Gastroesophageal sphincter (tissue), 4 donors: ENCODE results near the gene SEC11A. TPM values are rescaled to one million over a fixed set of nuclear protein-coding genes. Genes with fewer than 3 reads are reported as not detected.
"Not testable (repeated sequence)": the region's sequence is repeated elsewhere in the genome, so short reads cannot be mapped to it uniquely, and the experiment has no call there.

Experiments used
- ATAC-seq: fragments of 150-250 bp; one replicate; pipeline ENCODE4 v1.9.1; 2016; ENCODE audit warnings: mild to moderate bottlenecking, moderate library complexity
- H3K27ac ChIP-seq, 4 donors: fragments of 200-600 bp; sonication (generic) in 3 of 4; 1 replicate in 3 of 4; 2 replicates in 1 of 4; pipeline ENCODE4 v1.5.1; 2016 to 2019
- H3K27me3 ChIP-seq: fragments of 200-600 bp; sonication (generic); one replicate; pipeline ENCODE4 v1.5.1; 2019
- H3K36me3 ChIP-seq, 2 donors: fragments of 200-600 bp; sonication (generic); one replicate each; pipeline ENCODE4 v1.5.1; 2019; ENCODE audit warnings: control low read depth in 1 of 2
- H3K4me1 ChIP-seq, 3 donors: fragments of 200-600 bp; sonication (generic); 1 replicate in 2 of 3; 2 replicates in 1 of 3; pipeline ENCODE4 v1.5.1; 2016 to 2019; ENCODE audit warnings: control low read depth in 2 of 3
- H3K4me3 ChIP-seq, 2 donors: fragments of 200-600 bp; sonication (generic); one replicate each; pipeline ENCODE4 v1.5.1; 2019; ENCODE audit warnings: mild to moderate bottlenecking in 1 of 2, moderate library complexity in 1 of 2
- H3K9me3 ChIP-seq, 3 donors: fragments of 200-600 bp; sonication (generic); one replicate each; pipeline ENCODE4 v1.5.1; 2017 to 2019; ENCODE audit warnings: control low read depth in 2 of 3
- EP300 ChIP-seq: sonication (generic); formaldehyde crosslinking; IDR thresholded peaks from one replicate; pipeline ENCODE4 v1.6.1; 2017; ENCODE audit warnings: antibody characterized with exemption, mild to moderate bottlenecking
- POLR2A ChIP-seq, 2 donors: fragments of 450-650 bp; IDR thresholded peaks; one replicate each; pipeline ENCODE4 v1.6.1; 2017; ENCODE audit warnings: antibody characterized with exemption in 2 of 2, mild to moderate bottlenecking in 2 of 2, moderate library complexity in 1 of 2
- POLR2AphosphoS5 ChIP-seq: sonication (generic); formaldehyde crosslinking; IDR thresholded peaks from one replicate; pipeline ENCODE4 v1.6.1; 2017; ENCODE audit warnings: antibody characterized with exemption
- WGBS, 2 donors: methylation state at CpG; one replicate each; pipeline ENCODE4 v1.1.5; 2018; ENCODE audit warnings: low coverage in 1 of 2; 5-methylcytosine and 5-hydroxymethylcytosine counted together
- total RNA-seq, 4 donors: library from RNA; depleted of rRNA; stranded (reverse); fragments of >200 nt; gene quantifications; one replicate each; pipeline ENCODE4 v1.1.0, GENCODE V29; 2016
- TF ChIP-seq, protein P1 (sequence below), 4 experiments: fragments of 200-600 bp in 2 of 4; fragments of 450-650 bp in 2 of 4; sonication (generic) in 1 of 4; IDR thresholded peaks; one replicate each; pipeline ENCODE4 v1.5.1; 2017 to 2019; ENCODE audit warnings: antibody characterized with exemption in 4 of 4, mild to moderate bottlenecking in 2 of 4, moderate library complexity in 2 of 4

The SEC11A gene
- total RNA-seq, 4 donors from 2014 or later = 63.3 to 139 (median 99.4) TPM

DNA sequence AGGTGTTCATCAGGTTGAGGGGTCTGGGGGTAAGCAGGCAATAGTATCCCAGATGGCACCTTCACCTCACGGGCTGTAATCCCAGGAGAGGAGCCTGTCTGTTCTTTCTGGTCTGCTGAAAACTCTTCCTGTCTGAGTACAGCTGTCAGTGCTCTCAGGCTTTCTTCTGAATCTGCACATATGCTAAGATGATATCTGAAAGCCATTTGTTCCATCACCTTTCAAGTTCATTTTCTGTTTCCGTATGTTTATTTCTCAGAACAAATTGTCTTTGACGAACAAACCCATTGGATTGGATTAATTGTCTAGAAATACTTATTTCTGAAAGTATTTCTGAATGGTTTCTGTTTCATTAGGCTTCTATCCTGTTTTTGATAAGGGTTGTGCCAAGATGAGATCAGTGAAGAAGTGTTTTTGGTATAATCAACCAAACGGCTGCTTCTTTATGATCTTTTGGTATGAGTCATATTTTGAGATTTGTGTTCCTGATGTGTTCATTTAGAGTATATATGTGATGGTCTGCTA is 45.7 kb upstream of the SEC11A start:
- Histone ChIP-seq H3K9me3 (no peaks in the 10 kb centered on the region), H3K27ac (no peak overlapping the region), H3K27me3 (no peaks in the 10 kb centered on the region), H3K4me1 (peaks cover 0 to 82% (median 36%) of the 10 kb centered on the region in 3 donors), H3K36me3 (peaks cover 0 to 11% of the 10 kb centered on the region in 2 donors), H3K4me3 (no peak overlapping the region)
- TF ChIP-seq POLR2A (IDR thresholded peaks at IDR 0.05) (no peak), EP300 (no peak), POLR2AphosphoS5 (no peak)
- TF ChIP-seq, protein P1, sequence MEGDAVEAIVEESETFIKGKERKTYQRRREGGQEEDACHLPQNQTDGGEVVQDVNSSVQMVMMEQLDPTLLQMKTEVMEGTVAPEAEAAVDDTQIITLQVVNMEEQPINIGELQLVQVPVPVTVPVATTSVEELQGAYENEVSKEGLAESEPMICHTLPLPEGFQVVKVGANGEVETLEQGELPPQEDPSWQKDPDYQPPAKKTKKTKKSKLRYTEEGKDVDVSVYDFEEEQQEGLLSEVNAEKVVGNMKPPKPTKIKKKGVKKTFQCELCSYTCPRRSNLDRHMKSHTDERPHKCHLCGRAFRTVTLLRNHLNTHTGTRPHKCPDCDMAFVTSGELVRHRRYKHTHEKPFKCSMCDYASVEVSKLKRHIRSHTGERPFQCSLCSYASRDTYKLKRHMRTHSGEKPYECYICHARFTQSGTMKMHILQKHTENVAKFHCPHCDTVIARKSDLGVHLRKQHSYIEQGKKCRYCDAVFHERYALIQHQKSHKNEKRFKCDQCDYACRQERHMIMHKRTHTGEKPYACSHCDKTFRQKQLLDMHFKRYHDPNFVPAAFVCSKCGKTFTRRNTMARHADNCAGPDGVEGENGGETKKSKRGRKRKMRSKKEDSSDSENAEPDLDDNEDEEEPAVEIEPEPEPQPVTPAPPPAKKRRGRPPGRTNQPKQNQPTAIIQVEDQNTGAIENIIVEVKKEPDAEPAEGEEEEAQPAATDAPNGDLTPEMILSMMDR (IDR thresholded peaks at IDR 0.05) = no peak
- 38 to 40% methylated on average over 4 of the region's 4 CpGs for WGBS, 2 donors
- ATAC-seq = no peak

DNA sequence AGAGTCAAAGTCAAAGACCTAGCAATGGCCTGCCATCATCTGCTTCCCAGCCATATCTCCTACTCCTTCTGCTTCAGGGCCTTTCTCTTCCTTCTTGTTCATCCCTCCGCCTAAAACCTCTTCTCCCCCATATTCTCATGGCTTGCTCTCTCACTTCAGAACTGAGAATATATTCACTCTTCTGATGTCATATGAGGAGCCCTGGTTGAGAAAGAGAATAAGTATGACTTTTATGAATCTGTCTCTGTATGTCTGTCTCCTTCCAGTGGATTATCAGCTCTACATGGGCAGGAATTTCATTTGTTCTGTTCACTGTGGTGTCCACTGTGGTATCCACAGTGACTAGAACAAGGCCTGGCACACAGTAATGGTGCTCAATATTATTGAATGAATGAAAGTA is 44.3 kb upstream of the SEC11A start:
- TF ChIP-seq POLR2AphosphoS5 (no peak), EP300 (no peak), POLR2A (IDR thresholded peaks at IDR 0.05) (no peak)
- TF ChIP-seq, protein P1 (IDR thresholded peaks at IDR 0.05) = no peak
- WGBS, 2 donors = 91 to 100% methylated on average over 1 of the region's 1 CpG
- H3K4me3 ChIP-seq = no peak overlapping the region

DNA sequence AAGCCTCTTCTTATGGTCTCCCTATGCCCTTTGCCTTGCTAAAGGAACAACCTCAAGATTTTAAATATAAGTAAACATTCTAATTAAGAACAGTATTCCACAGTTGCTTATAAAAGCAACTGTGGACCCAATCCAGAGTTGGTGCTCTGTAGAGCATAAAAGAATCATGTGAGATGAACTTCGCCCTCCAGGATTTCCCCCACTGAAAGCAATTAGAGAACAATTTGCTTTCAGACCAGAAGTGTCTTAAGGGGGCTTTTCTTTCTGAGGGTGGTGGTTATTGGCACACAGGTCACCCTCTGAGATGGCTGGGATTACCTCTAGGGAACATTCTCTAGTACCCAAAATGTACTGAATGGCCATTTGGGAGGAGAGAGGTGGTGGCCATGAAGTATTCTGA is 43.1 kb upstream of the SEC11A start:
- TF ChIP-seq POLR2A (IDR thresholded peaks at IDR 0.05) (no peak), POLR2AphosphoS5 (no peak), EP300 (no peak)
- TF ChIP-seq, protein P1 (IDR thresholded peaks at IDR 0.05) = no peak
- no peaks in the 10 kb centered on the region for H3K27me3 ChIP-seq
- H3K9me3 ChIP-seq = no peaks in the 10 kb centered on the region
- no peak overlapping the region for H3K4me3 ChIP-seq
- 100% methylated on average over 1 of the region's 1 CpG for WGBS, 2 donors
- H3K27ac ChIP-seq = no peak overlapping the region
- no peak for ATAC-seq
- peaks cover 0 to 85% (median 35%) of the 10 kb centered on the region in 3 donors for H3K4me1 ChIP-seq
- H3K36me3 ChIP-seq = no peaks in the 10 kb centered on the region

More for the DNA sequence above, 44.3 kb upstream of the SEC11A start:
- no peaks in the 10 kb centered on the region for H3K9me3 ChIP-seq
- no peaks in the 10 kb centered on the region for H3K27me3 ChIP-seq
- H3K27ac ChIP-seq = no peak overlapping the region
- no peak for ATAC-seq
- no peaks in the 10 kb centered on the region for H3K36me3 ChIP-seq
- H3K4me1 ChIP-seq = peaks cover 0 to 89% (median 39%) of the 10 kb centered on the region in 3 donors

DNA sequence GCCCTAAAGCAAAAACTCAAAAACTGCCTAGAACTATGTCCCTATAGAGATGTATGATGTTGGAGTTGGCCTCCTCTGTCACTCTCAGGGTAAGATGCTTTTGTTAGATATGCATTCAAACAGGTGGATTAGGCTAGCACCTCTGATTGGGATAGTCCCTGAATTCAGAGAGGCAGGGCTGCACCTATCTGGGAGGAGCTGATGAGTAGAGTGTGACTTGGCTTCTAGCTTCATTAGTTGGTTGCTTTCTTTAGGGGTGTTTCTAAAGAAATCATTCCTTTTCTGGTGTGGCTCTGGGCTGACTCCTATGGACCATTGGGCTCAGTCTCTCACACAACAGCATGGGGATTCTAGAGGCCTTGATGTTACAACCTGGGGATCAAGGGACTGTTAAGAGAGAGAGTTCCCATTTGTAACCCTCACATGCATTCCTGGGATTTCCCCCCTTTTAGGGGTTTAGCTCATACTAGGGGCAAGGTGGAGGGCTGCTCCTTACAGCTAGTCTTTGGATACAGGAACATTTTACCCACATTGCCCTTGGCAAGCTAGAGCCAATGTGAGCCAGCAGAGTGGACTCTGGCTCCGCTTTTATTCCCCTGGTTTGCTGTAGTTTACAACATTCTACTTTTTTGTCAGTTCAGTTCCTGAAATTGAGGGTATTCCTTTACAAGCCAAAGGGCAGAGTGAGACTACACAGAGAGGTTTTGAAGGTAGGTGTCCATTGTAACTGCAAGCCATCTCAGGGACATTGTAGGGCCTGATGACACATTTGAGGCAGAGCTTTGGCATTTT is 40.0 kb upstream of the SEC11A start:
- peaks cover 0 to 85% (median 13%) of the 10 kb centered on the region in 3 donors for H3K4me1 ChIP-seq
- no peak for ATAC-seq

GRCh38 chr15:84754889-84755288 is 39.0 kb upstream of the SEC11A start:
- not testable (repeated sequence) for H3K4me3 ChIP-seq, H3K9me3 ChIP-seq, H3K27ac ChIP-seq, ATAC-seq, H3K27me3 ChIP-seq, H3K36me3 ChIP-seq
- peaks cover 0 to 86% (median 14%) of the 10 kb centered on the region in 3 donors for H3K4me1 ChIP-seq
- WGBS, 2 donors = 59 to 69% methylated on average over 3 to 4 of the region's 4 CpGs

More for the DNA sequence above, 40.0 kb upstream of the SEC11A start:
- no peaks in the 10 kb centered on the region for H3K27me3 ChIP-seq
- WGBS, 2 donors = 91% methylated on average over 1 of the region's 1 CpG; no CpG with 5 or more reads in 1 of the 2 donors
- H3K36me3 ChIP-seq = no peaks in the 10 kb centered on the region
- no peak overlapping the region for H3K4me3 ChIP-seq
- no peak for TF ChIP-seq POLR2A (IDR thresholded peaks at IDR 0.05)
- no peak for TF ChIP-seq POLR2AphosphoS5
- TF ChIP-seq, protein P1 (IDR thresholded peaks at IDR 0.05) = no peak
- no peak for TF ChIP-seq EP300
- no peaks in the 10 kb centered on the region for H3K9me3 ChIP-seq
- no peak overlapping the region for H3K27ac ChIP-seq
